ENCODE measurements around the gene TANGO6.

TANGO6 gene

DNA sequence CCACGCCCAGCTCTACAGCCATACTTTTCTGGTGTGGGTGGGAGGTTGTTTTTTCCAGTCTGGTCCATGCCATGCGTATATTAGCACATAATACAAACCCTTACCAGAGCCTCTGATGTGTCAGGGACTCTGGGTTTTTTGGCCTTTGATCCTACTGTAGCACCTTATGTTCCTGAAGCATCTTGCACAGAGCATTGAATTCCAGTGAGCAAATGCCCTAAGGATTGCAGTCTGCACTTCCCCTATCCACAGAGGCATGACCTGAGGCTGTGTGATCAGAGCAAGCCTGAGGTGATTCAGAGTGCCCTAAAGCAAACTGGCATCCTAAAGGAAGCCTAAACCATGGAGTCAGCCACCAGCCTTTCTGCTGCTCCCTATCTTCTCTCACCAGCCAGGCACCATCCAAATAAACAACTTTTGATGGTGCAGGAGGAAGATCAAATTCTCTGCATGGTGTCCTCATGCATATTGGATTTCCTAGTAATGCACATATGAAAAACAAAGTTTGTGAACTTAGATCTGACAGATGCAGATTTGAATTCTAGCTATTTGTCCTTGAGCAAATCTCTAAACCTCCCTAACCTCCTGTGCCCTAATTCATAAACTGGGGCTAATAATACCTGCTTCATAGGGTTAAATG is 220.9 kb downstream of the TANGO6 start:
- DNase-seq: no peak

DNA sequence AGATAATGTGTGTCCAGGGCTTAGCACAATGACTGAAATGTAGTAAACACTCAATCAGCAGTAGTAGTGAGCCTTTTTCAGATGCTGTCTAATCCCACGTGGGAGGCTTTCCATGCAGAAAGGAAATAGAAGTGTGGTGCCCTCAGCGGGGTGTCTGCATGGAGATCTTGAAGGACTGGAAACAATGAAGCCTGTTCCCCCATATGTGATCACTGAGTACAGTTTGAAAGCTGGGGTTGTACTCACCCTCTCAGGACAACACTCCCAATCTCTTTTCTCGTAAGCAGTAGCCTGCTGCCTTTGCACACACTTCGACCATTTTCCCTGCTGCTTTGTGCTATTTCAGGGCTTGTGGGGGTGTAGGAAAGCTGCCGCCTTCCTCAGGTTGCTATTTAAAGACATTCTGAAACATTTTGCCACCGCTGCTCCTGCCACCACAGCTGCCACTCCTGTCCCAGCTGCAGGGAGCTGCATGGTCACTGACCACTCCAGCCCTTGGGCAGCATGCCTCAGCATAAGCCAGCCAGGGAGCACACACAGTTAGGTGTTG is 221.5 kb downstream of the TANGO6 start:
- no peak for DNase-seq

GRCh38 chr16:69069504-69069903 is 226.2 kb downstream of the TANGO6 start:
- no peak for DNase-seq

GRCh38 chr16:69071036-69071435 is 227.7 kb downstream of the TANGO6 start:
- DNase-seq: no peak

DNA sequence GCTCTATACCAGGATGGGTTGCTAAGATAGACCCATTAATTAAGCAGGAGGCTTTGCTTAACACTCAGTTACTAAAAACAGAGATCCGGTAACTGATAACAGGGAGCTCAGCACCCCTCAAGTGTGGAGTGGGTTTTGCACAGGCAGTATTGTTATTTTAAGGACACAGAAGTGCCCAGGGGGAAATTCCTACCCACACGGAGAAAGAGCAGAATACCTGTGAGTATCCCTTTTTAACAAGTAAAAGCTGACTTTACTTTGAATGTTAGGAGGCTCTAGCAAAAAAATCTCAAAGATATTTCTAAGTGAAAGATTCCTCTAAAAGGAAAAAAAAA is 229.3 kb downstream of the TANGO6 start:
- DNase-seq: no peak

DNA sequence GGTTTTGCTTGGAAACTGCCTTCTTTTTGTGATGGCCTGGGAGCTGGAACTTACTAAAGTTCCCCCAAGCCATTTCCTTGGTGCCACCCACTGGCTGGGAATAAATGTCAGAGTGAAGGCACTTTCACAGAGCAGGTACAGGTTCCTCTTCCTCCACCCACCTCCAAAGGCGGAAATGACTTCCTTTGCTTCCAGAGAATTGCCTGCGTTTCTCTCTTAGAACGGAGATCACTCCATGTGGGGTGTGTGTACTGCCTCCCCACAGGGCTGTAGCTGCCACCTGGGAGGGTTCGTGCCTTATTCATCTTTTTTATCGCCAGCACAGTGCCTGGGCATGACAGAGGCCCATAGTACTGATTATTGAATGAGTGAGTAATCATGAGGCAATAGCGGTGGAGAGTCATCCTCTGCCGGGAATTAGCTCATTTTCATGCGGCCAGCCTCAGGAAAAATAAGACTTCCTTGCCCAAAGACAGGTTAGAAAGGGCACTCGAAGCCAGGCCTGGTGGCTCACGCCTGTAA is 229.9 kb downstream of the TANGO6 start:
- no peak for DNase-seq

GRCh38 chr16:69077251-69077650 is 233.9 kb downstream of the TANGO6 start:
- no peak for DNase-seq

DNA sequence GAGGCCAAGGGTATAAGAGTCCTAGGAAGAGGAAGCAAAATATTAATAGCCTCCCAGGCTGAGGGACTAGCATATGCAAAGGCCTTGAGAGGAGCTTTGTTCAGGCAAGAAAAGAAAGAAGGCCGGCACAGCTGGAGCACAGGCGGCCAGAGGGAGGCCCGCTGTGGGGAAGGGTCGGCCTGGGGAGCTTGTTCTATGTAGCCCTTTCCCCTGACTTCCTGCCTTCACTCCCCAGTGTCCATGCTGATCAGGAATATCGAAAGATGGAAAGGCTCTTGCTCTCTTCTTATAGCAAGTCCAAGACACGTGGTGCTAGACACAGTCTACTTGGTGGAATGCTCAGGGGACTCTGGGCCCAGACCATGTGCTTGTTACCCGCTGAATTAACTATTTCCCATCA is 234.7 kb downstream of the TANGO6 start:
- DNase-seq: no peak

DNA sequence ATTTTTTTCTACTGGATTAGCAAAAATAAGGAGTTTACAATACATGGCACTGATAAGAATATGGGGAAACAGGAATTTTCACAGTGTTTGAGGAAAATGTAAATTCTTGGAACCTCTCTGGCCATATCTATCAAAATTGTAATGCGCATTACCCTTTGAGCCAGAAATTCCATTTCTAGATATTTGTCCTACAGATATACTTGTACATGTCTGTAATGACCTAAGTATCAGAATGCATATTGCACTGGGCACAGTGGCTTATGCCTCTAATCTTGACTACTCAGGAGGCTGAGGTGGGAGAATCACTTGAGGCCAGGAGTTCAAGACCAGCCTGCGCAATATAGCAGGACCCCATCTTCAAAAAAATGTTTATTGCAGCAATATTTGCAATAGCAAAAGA is 236.4 kb downstream of the TANGO6 start:
- DNase-seq: no peak

DNA sequence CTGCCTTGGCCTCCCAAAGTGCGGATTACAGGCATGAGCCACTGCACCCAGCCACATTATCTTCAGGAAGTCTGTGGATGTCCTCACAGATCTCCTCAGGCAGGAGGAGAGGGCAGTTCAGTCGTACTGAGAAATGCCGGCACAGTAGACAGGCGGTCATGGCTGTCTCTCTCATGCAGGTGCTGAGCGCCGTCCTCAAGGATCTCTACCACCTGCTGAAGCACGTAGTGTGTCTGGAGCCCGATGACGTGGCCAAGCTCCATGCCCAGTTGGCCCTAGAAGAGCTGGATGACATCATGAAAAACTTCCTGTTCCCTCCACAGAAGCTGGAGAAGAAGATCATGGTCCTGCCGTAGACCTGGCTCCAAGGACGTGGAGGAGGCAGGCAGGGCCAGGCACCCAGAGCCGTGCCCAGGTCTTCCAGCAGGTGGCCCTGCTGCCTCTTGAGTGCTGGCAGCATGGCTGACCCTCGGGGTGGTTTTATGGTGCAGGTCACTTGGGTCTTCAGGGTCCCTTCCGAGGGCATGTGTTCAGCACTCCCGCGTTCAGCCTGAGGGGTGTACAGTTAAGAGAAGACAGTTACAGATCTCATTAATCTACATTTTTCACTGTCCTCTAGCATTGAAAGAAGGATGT is 240.1 kb downstream of the TANGO6 start:
- no peak for DNase-seq

GRCh38 chr16:69084289-69084688 is 241.0 kb downstream of the TANGO6 start:
- no peak for DNase-seq

- DNase-seq: no peak
These were observed 241.8 kb downstream of the TANGO6 start for GRCh38 chr16:69085032-69085695.

GRCh38 chr16:69087161-69087581 is 243.8 kb downstream of the TANGO6 start:
- no peak for DNase-seq

DNA sequence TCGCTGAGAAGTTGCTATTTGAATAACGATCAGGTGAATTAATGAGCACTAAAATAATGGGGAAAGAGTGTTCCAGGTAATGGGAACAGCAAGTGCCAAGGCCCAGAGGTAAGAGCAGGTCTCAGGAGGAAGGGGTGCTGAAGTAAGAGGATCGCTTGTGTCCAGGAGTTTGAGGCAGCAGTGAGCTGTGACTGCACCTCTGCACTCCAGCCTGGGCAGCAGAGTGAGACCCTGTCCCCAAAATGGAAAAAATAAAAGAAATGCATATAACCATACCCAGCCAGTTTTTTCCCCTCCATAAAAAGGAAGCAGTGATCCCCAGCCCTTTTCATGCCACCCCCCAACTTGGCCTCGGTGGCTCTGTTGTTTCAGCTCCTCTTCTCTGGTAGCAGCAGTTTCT is 245.4 kb downstream of the TANGO6 start:
- no peak for DNase-seq

DNA sequence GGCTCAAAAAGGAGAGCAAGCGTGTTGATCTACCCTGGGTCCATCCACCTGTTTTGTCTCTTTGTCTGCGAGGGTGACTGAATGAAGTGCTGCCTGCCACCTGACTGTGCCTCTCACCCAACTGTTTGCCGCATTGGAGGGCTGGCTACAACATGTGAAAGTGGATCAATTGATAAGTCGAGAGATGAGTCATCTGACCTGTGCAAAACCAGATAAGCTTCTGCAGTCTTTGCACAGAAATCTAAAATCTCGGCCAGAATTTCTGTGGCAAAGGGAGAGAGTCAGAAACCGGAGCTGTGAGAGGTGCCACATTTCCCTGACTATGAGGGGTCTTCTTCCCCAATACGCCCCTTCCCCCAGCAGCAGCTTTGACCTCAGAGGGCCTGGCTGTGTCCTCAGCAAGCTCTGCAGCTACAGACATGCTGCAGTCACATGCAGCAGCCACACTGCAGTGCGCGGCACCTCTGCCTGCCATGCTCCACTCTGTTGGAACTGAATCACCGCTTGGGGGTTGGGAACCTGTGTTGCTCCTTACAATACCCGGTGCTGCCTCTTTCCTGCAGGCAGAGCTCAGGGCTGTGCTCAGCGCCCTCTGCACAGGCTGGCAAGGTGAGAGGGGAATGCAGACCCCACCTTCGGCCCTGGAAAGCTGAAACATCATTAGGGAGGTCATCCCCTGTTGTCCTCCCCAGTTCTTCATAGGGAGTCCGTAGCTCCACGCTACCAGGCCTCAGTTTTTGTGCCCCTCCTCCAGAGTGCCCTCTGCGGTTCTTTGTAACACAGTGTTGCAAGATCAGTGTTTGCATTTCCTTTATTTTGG is 246.0 kb downstream of the TANGO6 start:
- DNase-seq: peak; percentile 47

DNA sequence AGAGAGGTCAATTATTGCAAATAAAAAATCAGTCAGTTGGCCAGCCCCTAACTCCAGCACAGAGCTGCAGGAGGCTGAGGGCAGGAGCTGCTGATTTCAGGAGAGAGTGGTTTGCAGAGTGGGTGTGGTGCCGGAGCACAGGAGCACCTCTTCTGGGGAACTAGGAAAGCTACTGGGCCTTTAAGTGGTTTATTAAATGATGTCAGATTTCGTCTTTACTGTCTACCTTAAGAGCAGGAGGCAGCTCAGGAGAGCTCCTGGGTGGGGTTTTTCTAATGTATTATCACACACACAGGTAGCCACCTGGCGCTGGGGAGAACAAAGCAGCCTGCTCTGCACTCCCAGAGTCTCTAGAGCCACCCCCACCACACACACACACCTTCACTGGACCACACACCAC is 250.6 kb downstream of the TANGO6 start:
- DNase-seq: peak; percentile 74

DNA sequence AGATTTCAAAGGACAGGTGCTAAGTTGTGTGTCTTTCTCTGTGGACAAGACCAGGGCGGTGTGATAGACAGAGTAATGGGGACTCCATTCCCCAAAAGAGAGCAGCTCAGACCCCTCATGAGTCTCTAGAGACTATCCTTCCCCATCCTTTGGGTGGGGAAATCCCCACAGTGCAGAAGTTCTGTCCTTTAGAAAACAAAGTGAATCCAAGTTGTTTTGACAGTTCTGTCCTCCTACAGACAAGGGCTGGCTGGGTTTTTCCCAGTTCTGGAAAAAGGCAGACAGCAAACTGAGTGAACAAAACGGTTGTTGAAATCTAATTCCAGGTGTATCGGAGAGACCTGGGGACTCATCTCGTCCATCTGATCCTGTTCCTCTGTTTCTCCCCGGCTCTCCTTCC is 251.2 kb downstream of the TANGO6 start:
- no peak for DNase-seq

DNA sequence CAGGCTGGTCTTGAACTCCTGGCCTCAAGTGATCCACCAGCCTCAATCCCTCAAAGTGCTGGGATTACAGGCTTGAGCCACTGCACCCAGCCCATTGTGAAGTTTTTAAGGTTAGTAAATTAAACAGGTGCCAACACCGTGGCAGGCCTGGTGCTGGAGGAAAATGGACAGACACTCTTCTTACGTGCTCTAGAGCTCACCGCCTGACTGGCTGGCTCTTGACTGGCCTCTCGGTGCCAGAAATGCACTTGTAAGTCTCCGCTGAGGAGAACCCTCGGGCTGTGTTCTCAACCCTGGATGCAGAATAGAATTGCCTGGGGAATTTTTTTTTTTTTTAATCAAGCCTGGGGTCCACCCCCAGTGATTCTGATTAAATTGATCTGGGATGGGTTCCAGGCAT is 251.9 kb downstream of the TANGO6 start:
- DNase-seq: peak; percentile 66

- peak; percentile 41 for DNase-seq
These were observed 256.9 kb downstream of the TANGO6 start for GRCh38 chr16:69100071-69100691.

GRCh38 chr16:69105501-69106361 is 262.4 kb downstream of the TANGO6 start, which contains the start of gene HAS3:
Gene HAS3 (plus strand): TSS chr16:69105653. CDS start chr16:69109396, 3,743 bp downstream.
- DNase-seq: peak; percentile 27

All from NCI-H2029 (cell line).